Effector CD4-positive, alpha-beta T cell (primary cell): ENCODE data around the gene REELD1.

Experiments
- DNase-seq: peaks from one replicate; pipeline ENCODE4 v3.0.0-alpha.2; 2020

REELD1 gene

DNA sequence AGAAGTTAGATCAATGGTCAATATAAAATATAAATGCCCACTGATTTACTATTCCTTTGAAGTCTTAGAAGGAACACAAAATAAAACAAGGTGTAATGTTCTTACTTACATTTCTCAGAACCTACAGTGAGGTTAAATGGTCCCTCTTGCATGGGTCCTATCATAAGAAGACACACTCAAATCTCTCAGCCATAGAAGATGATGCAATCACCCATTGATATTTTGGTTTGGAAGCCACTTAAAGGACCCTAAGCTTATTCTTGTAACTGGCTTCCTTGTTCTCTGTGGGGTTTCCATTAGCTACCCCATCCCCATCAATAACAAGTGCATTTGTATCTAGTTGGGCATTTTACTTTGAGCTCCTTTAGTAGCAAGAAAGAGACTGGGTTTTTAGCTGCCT lies 15.1 kb downstream of the REELD1 start:
- DNase-seq: no peak

GRCh38 chr4:146232131-146232722 lies 17.9 kb downstream of the REELD1 start:
- no peak for DNase-seq

DNA sequence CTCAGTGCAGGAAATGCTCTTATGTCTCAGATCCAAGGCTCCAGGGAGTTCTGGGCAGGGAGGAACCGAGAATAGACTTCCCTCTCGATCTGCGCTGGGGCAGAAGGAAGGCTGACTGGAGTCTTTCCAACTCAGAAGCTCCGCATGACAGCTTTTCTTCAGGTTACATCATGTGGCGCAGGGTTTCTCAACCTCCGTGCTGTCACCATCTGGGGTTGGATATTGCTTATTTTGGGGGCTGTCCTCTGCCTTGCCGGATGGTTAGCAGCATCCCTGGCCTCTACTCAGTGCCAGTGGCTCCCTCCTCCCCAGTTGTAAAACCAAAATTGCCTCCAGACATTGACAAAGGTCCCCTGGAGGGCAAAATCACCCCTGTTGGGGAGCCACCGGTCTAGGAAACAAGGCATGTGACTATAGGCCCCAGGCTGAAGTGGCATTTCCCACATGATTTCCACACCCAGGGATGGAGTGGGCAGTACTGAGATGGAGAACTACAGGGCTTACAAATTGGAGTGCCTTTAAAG lies 21.4 kb downstream of the REELD1 start:
- no peak for DNase-seq

DNA sequence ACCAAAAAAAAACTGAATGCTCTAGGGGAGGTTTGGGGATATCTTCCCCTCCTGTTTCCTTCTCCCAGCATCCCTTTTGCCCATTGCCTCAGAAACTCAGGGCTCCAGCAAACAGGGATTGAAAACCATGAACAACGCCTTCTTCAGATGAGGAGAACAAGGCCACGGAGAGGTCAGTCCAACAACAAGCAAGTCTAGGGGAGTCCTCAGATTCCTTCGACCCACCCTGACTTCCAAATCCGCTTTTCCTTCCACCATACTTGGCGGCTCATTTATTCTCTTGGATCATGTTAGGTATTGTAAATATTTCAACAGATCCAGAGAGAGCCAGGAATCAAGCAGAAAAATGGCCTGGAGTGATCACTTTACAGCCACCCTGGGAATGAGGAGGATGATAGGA lies 21.9 kb downstream of the REELD1 start:
- DNase-seq: no peak

DNA sequence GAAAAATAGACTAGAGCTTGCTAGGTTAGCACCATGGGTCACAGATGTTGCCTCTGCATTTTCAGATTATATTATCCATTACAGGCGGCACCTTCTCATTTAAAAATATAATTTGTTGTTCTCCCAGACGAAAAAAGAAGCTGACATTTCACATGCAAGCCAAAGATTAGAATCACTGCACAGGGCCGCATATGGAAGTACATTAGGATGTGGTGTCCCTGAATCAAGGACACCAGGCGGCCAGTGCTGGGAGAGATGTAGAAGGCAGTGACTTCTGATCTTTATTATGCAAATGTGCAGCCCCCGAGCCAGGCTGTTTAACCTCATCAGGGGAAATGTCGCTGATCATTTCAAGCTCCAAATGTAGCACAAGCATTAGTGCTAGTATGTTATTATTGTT lies 22.8 kb downstream of the REELD1 start:
- DNase-seq: no peak

- no peak for DNase-seq
Observed at GRCh38 chr4:146238107-146238506, 23.8 kb downstream of the REELD1 start.

DNA sequence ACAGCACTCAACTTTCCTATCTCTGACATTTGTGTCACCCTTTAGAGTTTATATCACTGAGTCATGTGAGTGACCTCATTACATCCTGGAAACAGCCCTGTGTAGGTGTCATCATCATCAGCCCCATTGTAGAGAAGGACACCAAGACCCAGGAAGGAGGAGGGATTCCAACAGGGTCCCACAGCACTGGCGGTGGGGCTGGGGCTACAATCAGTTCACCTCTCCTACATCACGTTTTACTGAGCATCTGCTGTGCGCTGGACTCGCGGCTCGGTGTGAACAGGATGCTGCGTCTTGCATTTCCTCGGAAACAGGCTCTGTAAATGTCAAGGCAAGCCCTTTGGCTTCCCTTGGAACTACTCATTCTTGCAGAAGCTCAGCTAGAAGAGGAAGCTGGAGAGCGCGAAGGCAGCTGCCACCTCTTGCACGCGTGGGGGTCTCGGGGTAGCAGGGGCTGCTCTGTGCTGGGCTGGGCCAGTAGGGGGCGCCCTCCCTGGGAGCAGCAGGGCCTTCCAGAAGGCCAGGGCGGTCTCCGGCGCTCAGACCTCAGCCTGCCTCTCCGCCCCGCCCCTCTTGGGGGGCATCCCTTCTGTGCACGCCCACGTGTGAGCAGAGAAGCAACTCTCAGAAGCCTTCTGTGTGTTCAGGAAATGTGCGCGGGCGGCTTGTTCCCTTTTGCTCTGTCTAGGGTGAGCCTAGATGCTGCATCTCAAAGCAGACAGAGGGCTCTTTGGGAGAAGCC lies 29.0 kb downstream of the REELD1 start:
- DNase-seq: no peak

DNA sequence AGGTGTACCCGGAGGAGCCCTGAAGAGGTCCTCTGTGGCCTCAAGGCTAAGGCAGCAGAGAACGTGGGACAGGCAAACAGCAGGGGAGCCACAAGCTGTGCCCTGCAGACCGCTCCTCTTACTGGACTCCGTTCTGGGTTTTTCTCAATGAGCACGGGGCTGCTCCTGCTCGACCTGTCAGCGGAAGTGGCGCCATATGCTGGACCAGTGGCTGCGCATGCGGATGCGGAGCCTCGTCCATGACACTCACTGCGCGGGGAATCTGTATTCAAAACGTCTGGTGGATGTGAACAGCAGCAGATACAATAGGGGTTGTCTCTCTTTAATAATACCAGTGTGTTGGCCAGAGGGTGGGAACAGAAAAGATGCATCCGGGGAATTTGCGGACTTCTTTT lies 29.5 kb downstream of the REELD1 start:
- DNase-seq: no peak

- DNase-seq: no peak
Observed at GRCh38 chr4:146244496-146244895, 30.2 kb downstream of the REELD1 start.

GRCh38 chr4:146245246-146245645 lies 30.9 kb downstream of the REELD1 start:
- DNase-seq: no peak

GRCh38 chr4:146245850-146246249 lies 31.5 kb downstream of the REELD1 start:
- DNase-seq: no peak

DNA sequence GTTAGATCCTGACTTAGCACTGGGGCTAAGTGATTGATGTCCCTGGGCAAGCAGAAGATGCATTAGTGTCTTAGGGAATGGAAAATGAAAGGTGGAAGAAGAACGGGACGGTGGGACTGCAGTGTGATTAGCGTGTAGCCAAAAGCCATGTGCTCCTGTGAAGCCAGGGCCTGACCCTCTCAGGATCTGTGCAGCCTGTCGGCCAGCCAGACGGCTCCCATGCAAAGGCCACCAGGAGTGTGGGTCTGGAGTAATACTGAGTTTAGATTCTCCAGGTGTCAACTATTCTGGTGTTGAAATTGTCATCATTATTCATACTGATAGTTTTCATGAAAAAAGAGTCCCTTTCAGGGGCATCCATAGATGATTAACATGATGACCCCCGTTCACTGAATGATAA lies 32.0 kb downstream of the REELD1 start:
- no peak for DNase-seq

- DNase-seq: no peak
Observed at GRCh38 chr4:146247356-146247755, 33.0 kb downstream of the REELD1 start.

GRCh38 chr4:146252969-146253611 lies 38.8 kb downstream of the REELD1 start:
- no peak for DNase-seq

- DNase-seq: no peak
Observed at GRCh38 chr4:146255463-146255862, 41.1 kb downstream of the REELD1 start.

DNA sequence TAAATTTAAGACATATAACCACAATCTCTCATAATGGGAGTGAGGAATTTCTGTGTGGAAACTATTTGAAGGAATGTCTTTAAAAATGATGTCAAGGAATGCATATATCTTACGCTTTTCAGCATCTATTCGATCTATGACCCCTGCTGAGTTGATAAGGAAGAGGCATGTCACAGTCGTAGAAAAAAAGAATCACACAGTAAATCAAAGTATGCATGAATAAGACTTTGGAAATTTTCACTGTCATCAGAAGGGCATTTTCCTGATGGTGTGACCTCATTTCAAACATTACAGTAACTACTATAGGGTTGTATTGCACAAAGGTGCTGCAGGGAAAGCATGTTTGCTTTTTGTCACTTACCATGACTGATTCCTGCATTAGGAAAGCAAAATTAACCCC lies 41.5 kb downstream of the REELD1 start:
- no peak for DNase-seq

GRCh38 chr4:146256328-146256727 lies 42.0 kb downstream of the REELD1 start:
- no peak for DNase-seq

DNA sequence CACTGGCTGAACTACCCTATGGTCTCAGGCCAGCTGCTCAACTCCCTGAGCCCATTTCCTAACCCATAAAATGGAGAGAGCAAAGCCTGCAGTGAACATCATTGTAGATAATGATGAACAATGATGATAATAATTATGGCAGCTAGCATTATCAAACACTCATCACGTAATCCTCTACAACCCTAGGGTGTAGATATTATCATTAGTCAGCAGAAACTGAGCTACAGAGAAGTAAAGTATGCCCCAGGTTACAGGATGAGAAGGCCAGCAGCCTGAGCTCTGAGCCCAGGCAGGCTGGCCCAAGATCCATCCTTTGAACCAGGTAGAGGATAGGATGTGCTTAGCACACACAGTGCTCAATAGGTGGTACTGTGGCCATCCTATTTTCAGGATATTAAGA lies 43.2 kb downstream of the REELD1 start:
- DNase-seq: no peak

DNA sequence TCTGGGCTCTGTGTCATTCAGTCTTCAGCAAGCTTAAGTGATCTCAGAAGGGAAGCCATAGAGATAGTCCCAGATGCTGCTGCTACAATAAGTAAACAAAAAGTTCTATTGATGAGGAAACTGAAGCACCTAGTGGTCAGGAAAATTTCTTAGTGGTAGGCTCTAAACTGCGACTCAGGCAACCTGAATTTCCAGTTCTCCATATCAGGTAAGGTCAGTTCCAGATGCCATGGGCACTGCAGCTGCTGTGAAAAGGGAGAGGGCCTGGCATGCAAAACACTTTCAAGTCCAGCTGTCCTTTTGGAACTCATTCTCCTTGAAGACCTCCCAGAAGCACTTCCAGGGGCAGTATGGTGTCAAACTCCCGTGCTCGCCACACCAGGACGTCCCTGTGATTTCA lies 46.2 kb downstream of the REELD1 start:
- DNase-seq: no peak

DNA sequence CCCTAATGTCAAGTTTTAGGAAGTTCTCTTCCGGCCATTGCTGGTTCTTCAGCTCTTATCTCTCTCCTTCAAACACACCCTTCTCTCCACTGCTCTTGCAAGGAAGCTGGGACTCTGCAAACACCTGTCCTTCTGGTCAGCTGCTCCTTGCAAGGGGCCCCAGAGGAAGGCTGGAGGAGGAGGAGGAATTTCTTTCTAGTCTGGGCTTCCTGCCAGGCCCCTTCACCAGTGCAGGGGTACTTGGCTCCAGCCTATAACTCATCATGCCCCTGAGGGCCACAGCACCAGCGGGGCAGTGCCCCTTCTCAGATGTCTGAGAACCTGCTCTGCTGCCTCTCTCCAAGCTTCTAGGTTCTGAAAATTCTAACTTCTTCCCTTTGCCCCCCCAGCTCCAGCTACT lies 46.7 kb downstream of the REELD1 start:
- DNase-seq: no peak

GRCh38 chr4:146263793-146264192 lies 49.5 kb downstream of the REELD1 start:
- no peak for DNase-seq

- no peak for DNase-seq
Observed at GRCh38 chr4:146265950-146266490, 51.7 kb downstream of the REELD1 start.

DNA sequence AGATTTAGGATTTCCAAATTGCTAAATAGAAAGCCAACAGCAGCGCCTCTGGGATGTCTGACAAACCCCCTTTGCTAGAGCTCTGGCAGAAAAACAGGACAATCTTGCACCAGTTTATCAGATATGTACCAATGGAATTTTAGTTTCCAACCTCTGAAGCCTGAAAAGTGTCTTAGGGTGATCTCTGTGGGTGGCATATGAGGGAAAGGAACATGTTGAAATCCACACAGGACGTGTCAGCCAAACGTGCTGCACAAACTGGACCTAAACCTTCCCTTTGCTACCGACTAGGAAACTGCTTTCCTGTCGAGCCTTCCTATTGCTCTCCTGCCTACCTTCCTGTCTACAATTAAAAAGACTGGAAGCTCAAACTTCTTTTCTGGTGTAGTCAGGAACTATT lies 53.5 kb downstream of the REELD1 start:
- DNase-seq: no peak

DNA sequence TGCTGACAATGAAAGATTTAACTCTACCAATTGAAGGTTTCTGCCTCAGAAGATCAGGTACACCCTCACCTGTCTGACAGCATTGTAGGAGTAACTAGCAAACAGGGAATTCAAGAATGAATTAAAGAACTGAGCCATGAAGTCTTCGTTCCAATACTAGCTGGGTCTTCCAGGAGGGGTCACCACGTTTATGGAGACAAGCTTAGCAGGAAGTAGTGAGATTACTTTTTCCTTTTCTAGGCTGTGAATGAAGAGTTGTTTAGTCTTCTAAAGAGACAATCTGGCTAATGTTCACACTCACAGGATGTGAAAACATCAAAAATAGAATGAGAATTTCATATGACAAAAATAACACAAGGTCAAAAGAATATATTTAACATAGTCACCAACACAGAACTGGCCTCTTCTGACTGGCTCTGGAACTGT lies 54.9 kb downstream of the REELD1 start:
- no peak for DNase-seq
